ENCODE data around the gene RAB11FIP4. TPM values are rescaled to one million over a fixed set of nuclear protein-coding genes. Genes with fewer than 3 reads are reported as not detected.

RAB11FIP4 gene
- total and polyA plus RNA-seq, 2 of the 8 experiments (the other 6 are each of a cell fraction or from before 2014, with no cell fraction given) = 21.7 to 53.2 TPM

DNA sequence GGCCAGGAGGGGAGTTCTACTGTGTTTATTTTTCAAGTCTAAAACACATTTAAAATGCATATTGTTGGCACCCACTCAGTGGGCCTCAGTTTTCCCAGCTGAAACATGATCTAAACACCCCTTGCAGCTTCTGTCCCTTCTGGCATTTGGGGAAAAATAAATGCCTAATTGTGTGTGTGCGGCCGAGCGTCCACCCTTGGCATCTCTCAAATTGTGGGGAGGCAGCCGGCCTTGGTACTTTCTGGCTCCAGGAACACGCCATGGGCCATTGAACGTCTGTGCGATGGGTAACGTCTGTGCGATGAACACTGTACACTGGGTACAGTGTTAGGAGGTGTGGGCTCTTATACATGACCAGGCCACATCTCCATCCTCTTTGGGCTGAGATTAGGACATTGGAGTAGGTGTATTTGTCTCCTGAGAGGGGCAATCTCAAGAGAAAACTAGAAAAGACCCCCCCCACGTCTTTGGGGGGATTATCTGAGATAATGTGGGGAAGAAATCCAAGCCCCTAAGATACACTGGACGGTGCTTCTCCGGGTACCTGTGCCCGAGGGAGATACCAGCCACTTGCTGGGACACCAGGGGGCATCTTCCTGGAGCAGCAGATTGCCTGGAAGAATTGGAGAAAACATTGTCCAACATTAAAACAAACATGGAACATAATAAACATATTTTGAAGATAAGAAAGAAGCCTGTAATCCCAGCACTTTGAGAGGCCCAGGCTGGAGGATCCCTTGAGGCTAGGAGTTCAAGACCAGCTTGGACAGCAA is 54.9 kb downstream of the RAB11FIP4 start:
- WGBS, 2 experiments (ENCODE audit: extremely low coverage in 1 of 2, insufficient coverage in 1 of 2, insufficient read length in 1 of 2, insufficient replicate concordance in 2 of 2, low coverage in 1 of 2, low lambda C conversion rate in 2 of 2, missing lambda C conversion rate in 1 of 2) = 93% methylated on average over 13 of the region's 13 CpGs; no CpG with 5 or more reads in 1 of the 2 experiments
- Histone ChIP-seq H3K14ac (ENCODE audit: insufficient read length) (no peak overlapping the region), H2BK120ac (replicated peaks; ENCODE audit: low read depth, low read length) (no peak overlapping the region), H2AFZ (ENCODE audit: low read length) (no peak overlapping the region), H4K91ac (replicated peaks; ENCODE audit: insufficient read length, low read length) (no peak overlapping the region), H3K4ac (replicated peaks; ENCODE audit: insufficient read length, low read depth, low read length) (no peak overlapping the region), H3K23ac (ENCODE audit: insufficient read length) (no peak overlapping the region), H3K4me2 (ENCODE audit: insufficient read depth in 1 of 2, low read depth in 2 of 2, low read length in 2 of 2) (no peak overlapping the region), H3K27me3 (replicated peaks in 1 of 4; ENCODE audit: control insufficient read depth in 3 of 4, extremely low read depth in 1 of 4, insufficient read depth in 3 of 4, low read length in 3 of 4) (no peaks in the 10 kb centered on the region), H4K5ac (ENCODE audit: insufficient read length, low read depth, low read length) (no peak overlapping the region), H3K36me3 (ENCODE audit: control insufficient read depth in 2 of 4, insufficient read depth in 4 of 4, low read length in 3 of 4) (no peaks in the 10 kb centered on the region), H3K27ac (ENCODE audit: low read depth, low read length) (no peak overlapping the region), H2AK5ac (ENCODE audit: low read depth, low read length) (no peak overlapping the region), H3K18ac (ENCODE audit: extremely low read depth, low read length) (peak overlapping the region; percentile 13; the same call in 1 of the 2 replicates), H3K4me3 (ENCODE audit: extremely low read depth in 1 of 4, insufficient read depth in 2 of 4, low read depth in 3 of 4, low read length in 4 of 4) (no peak overlapping the region), H4K20me1 (replicated peaks in 1 of 2; ENCODE audit: control insufficient read depth in 1 of 2, insufficient read depth in 2 of 2, low read length in 2 of 2) (no peaks in the 10 kb centered on the region), H3K23me2 (ENCODE audit: low read depth, low read length) (no peaks in the 10 kb centered on the region), H2BK5ac (ENCODE audit: low read depth, low read length) (no peak overlapping the region), H2BK15ac (ENCODE audit: low read length) (no peak overlapping the region; the same call in 1 of the 2 replicates), H3K9ac (replicated peaks in 1 of 4; ENCODE audit: extremely low read depth in 1 of 4, low read depth in 3 of 4, low read length in 3 of 4) (no peak overlapping the region), H2BK12ac (ENCODE audit: low read depth, low read length) (no peak overlapping the region), H3K4me1 (replicated peaks in 1 of 4; ENCODE audit: control insufficient read depth in 3 of 4, insufficient read depth in 4 of 4, low read length in 3 of 4) (peaks cover 0 to 3% (median under 1%) of the 10 kb centered on the region in 4 experiments; a peak in 1 of 7 replicates), H4K8ac (ENCODE audit: extremely low read depth, insufficient read depth, low read length) (no peak overlapping the region), H3K9me3 (ENCODE audit: insufficient read depth in 2 of 2, low read depth in 1 of 2, low read length in 1 of 2) (no peaks in the 10 kb centered on the region), H2BK20ac (ENCODE audit: low read length) (no peak overlapping the region), H3K79me2 (ENCODE audit: control insufficient read depth in 1 of 2, insufficient read depth in 2 of 2, low read length in 2 of 2) (no peaks in the 10 kb centered on the region), H3K79me1 (ENCODE audit: low read depth, low read length) (no peaks in the 10 kb centered on the region), H3K56ac (replicated peaks; ENCODE audit: insufficient read length, low read depth, low read length) (no peak overlapping the region)
- CTCF ChIA-PET (ENCODE audit: partially characterized antibody) = interaction anchor here (0.8 to 17.3 kb wide), 6 partner anchors 8 to 81 kb away, joined by 3 to 325 read pairs (median 6); no protein-coding TSS in a partner anchor
- POLR2A ChIA-PET (ENCODE audit: partially characterized antibody) = no interaction called here
- no peak for DNase-seq (ENCODE audit: low read depth in 1 of 2, low spot score in 2 of 2)
- FAIRE-seq = no peak
